Activated T-cell treated with anti-CD3 and anti-CD28 coated beads, Interleukin-2, amount 50 U/mL, for 24 hours (primary cell): ENCODE results near the gene IPO7.

Experiments used
- DNase-seq: peaks from one replicate; pipeline ENCODE4 v3.0.0-alpha.2; 2020
- H3K27ac Mint-ChIP-seq: 2 replicates; pipeline ENCODE4 v1.8.0; 2020; ENCODE audit warnings: mild to moderate bottlenecking, mixed read lengths
- H3K27me3 Mint-ChIP-seq: 2 replicates; pipeline ENCODE4 v1.8.0; 2020; ENCODE audit warnings: mixed read lengths
- H3K36me3 Mint-ChIP-seq: 2 replicates; pipeline ENCODE4 v1.8.0; 2020; ENCODE audit warnings: low read depth, mixed read lengths
- H3K4me1 Mint-ChIP-seq: 2 replicates; pipeline ENCODE4 v1.8.0; 2020; ENCODE audit warnings: low read depth, mixed read lengths
- H3K4me3 Mint-ChIP-seq: 2 replicates; pipeline ENCODE4 v1.8.0; 2020; ENCODE audit warnings: mild to moderate bottlenecking, moderate library complexity, mixed read lengths
- H3K9me3 Mint-ChIP-seq: 2 replicates; pipeline ENCODE4 v1.8.0; 2020; ENCODE audit warnings: mixed read lengths

The IPO7 gene

GRCh38 chr11:9494316-9494715 lies 109.9 kb downstream of the IPO7 start:
- H3K36me3 Mint-ChIP-seq: peaks cover 76% of the 10 kb centered on the region
- no peaks in the 10 kb centered on the region for H3K4me1 Mint-ChIP-seq
- H3K27ac Mint-ChIP-seq: no peak overlapping the region
- H3K4me3 Mint-ChIP-seq: no peak overlapping the region
- DNase-seq: no peak
- H3K27me3 Mint-ChIP-seq: no peaks in the 10 kb centered on the region
- no peaks in the 10 kb centered on the region for H3K9me3 Mint-ChIP-seq

GRCh38 chr11:9495803-9496514 lies 111.5 kb downstream of the IPO7 start:
- Mint-ChIP-seq H3K4me3 (no peak overlapping the region), H3K27me3 (no peaks in the 10 kb centered on the region), H3K4me1 (no peaks in the 10 kb centered on the region), H3K36me3 (peaks cover 79% of the 10 kb centered on the region), H3K9me3 (no peaks in the 10 kb centered on the region), H3K27ac (no peak overlapping the region)
- no peak for DNase-seq
